Caco-2 (cell line): Measurements from ENCODE around the gene HDAC11. TPM values are rescaled to one million over a fixed set of nuclear protein-coding genes. Genes with fewer than 3 reads are reported as not detected.

ENCODE experiments used
- BruUV-seq: library from RNA; stranded (reverse); fragments of 400-500 nt; replicated peaks from 2 replicates; lab custom pipeline; 2021; lab: Mats Ljungman, UMichigan
- CTCF ChIA-PET: fragments of 300-600 bp; sonication (Branson Sonifier 250); formaldehyde crosslinking; loops from one replicate; lab custom pipeline; 2022; ENCODE audit warnings: antibody characterized with exemption; lab: Charles Lee
- POLR2A ChIA-PET: fragments of 300-600 bp; sonication (Branson Sonifier 250); formaldehyde crosslinking; loops from one replicate; lab custom pipeline; 2022; ENCODE audit warnings: antibody characterized with exemption; lab: Charles Lee
- DNase-seq, 2 experiments: peaks; one replicate each; pipeline versions ENCODE4 v3.0.0 to v3.0.0-alpha.2; 2020 to 2022
- H3K27me3 ChIP-seq: replicated peaks from 2 replicates; pipeline ENCODE4 v1.6.0; 2011; ENCODE audit warnings: low read length; ENCODE audit not compliant: control insufficient read depth, insufficient read depth
- H3K36me3 ChIP-seq: 2 replicates; pipeline ENCODE4 v1.5.1; 2011; ENCODE audit warnings: low read length; ENCODE audit not compliant: control insufficient read depth, insufficient read depth
- H3K4me1 ChIP-seq: fragments of 250-450 bp; sonication (Bioruptor Pico); 2 replicates; pipeline ENCODE4 v1.5.1; 2020; ENCODE audit warnings: mild to moderate bottlenecking
- H3K4me3 ChIP-seq: 2 replicates; pipeline ENCODE4 v1.5.1; 2011; ENCODE audit warnings: low read depth, mild to moderate bottlenecking, control low read depth, low read length
- H3K9me3 ChIP-seq: fragments of 250-450 bp; sonication (Bioruptor Pico); 2 replicates; pipeline ENCODE4 v1.5.1; 2020; ENCODE audit warnings: mild to moderate bottlenecking, moderate library complexity
- H3K27ac Mint-ChIP-seq: one replicate; pipeline ENCODE4 v1.8.0; 2022; ENCODE audit warnings: mixed read lengths; ENCODE audit not compliant: unreplicated experiment
- H3K27me3 Mint-ChIP-seq: one replicate; pipeline ENCODE4 v1.8.0; 2022; ENCODE audit warnings: mixed read lengths; ENCODE audit not compliant: insufficient read depth, unreplicated experiment
- H3K36me3 Mint-ChIP-seq: one replicate; pipeline ENCODE4 v1.8.0; 2022; ENCODE audit warnings: mild to moderate bottlenecking, mixed read lengths; ENCODE audit not compliant: insufficient read depth, unreplicated experiment
- H3K4me1 Mint-ChIP-seq: one replicate; pipeline ENCODE4 v1.8.0; 2022; ENCODE audit warnings: low read depth, mixed read lengths; ENCODE audit not compliant: unreplicated experiment
- H3K4me3 Mint-ChIP-seq: one replicate; pipeline ENCODE4 v1.8.0; 2022; ENCODE audit warnings: mild to moderate bottlenecking, moderate library complexity, mixed read lengths; ENCODE audit not compliant: unreplicated experiment
- H3K9me3 Mint-ChIP-seq: one replicate; pipeline ENCODE4 v1.8.0; 2022; ENCODE audit warnings: mixed read lengths; ENCODE audit not compliant: unreplicated experiment
- CTCF ChIP-seq, 2 experiments: fragments of 200-600 bp in 1 of 2; IDR thresholded peaks; 1 replicate in 1 of 2; 2 replicates in 1 of 2; pipeline versions ENCODE4 v1.5.1 to v1.8.0; 2011 to 2022; ENCODE audit warnings: antibody characterized with exemption in 1 of 2, control low read depth in 1 of 2, inconsistent platforms in 1 of 2, low read depth in 1 of 2, low read length in 1 of 2, mild to moderate bottlenecking in 1 of 2, moderate library complexity in 1 of 2; ENCODE audit not compliant: insufficient read depth in 1 of 2, severe bottlenecking in 1 of 2, unreplicated experiment in 1 of 2
- intact Hi-C: fragments of 100-400 bp; cut with micrococcal nuclease; formaldehyde crosslinking; loops from one replicate; pipeline ENCODE4 v1.10.0; 2022; ENCODE audit not compliant: unreplicated experiment
- total RNA-seq: library from RNA; stranded (reverse); gene quantifications from 2 replicates; pipeline ENCODE4 v1.2.3, GENCODE V29; 2022

The HDAC11 gene
- total RNA-seq, 1 experiment from 2014 or later: 10.9 TPM

GRCh38 chr3:13477943-13478342 lies 2.2 kb upstream of the HDAC11 start:
- ChIA-PET CTCF (no interaction called here), POLR2A (no interaction called here)
- Histone ChIP-seq H3K36me3 (no peaks in the 10 kb centered on the region), H3K4me1 (0 out of 2 replicates have a peak, but pooled peaks cover 5% of the 10 kb centered on the region), H3K27me3 (no peaks in the 10 kb centered on the region), H3K9me3 (no peaks in the 10 kb centered on the region), H3K4me3 (no peak overlapping the region)
- Mint-ChIP-seq H3K27me3 (no peaks in the 10 kb centered on the region), H3K27ac (no peak overlapping the region), H3K9me3 (no peaks in the 10 kb centered on the region), H3K4me1 (no peaks in the 10 kb centered on the region), H3K4me3 (no peak overlapping the region), H3K36me3 (peaks cover 7% of the 10 kb centered on the region)
- BruUV-seq: no TSS peak
- intact Hi-C loops: no loop called here
- no peak for TF ChIP-seq CTCF (IDR thresholded peaks at IDR 0.05; ENCODE audit: insufficient read depth in 1 of 2, low read depth in 1 of 2, low read length in 1 of 2, severe bottlenecking in 1 of 2, unreplicated experiment in 1 of 2)
- DNase-seq: no peak

GRCh38 chr3:13479332-13479581 lies 849 bp upstream of the HDAC11 start:
- Histone ChIP-seq H3K4me3 (peak overlapping the region; percentile 71), H3K36me3 (no peaks in the 10 kb centered on the region), H3K4me1 (0 out of 2 replicates have a peak, but pooled peaks cover 5% of the 10 kb centered on the region), H3K9me3 (no peaks in the 10 kb centered on the region), H3K27me3 (no peaks in the 10 kb centered on the region)
- ChIA-PET POLR2A (no interaction called here), CTCF (interaction anchor here (1.4 to 1.7 kb wide), 3 partner anchors 26 to 249 kb away, joined by 7 to 14 read pairs (median 8); no protein-coding TSS in a partner anchor)
- Mint-ChIP-seq H3K4me1 (no peaks in the 10 kb centered on the region), H3K27me3 (no peaks in the 10 kb centered on the region), H3K36me3 (peaks cover 7% of the 10 kb centered on the region), H3K27ac (no peak overlapping the region), H3K9me3 (no peaks in the 10 kb centered on the region), H3K4me3 (peak overlapping the region; percentile 75)
- intact Hi-C loops: no loop called here
- no peak for TF ChIP-seq CTCF (IDR thresholded peaks at IDR 0.05; ENCODE audit: insufficient read depth in 1 of 2, low read depth in 1 of 2, low read length in 1 of 2, severe bottlenecking in 1 of 2, unreplicated experiment in 1 of 2)
- no peak for DNase-seq
- no TSS peak for BruUV-seq

- no peaks in the 10 kb centered on the region for H3K4me1 Mint-ChIP-seq
- Histone ChIP-seq H3K4me3 (peak overlapping the region; percentile 47), H3K27me3 (no peaks in the 10 kb centered on the region), H3K9me3 (no peaks in the 10 kb centered on the region), H3K36me3 (no peaks in the 10 kb centered on the region), H3K4me1 (peaks cover 15% of the 10 kb centered on the region)
- H3K4me3 Mint-ChIP-seq: peak overlapping the region; percentile 75
- H3K9me3 Mint-ChIP-seq: no peaks in the 10 kb centered on the region
- no TSS peak for BruUV-seq
- H3K27me3 Mint-ChIP-seq: no peaks in the 10 kb centered on the region
- peaks cover 7% of the 10 kb centered on the region for H3K36me3 Mint-ChIP-seq
- no peak for TF ChIP-seq CTCF (IDR thresholded peaks at IDR 0.05; ENCODE audit: insufficient read depth in 1 of 2, low read depth in 1 of 2, low read length in 1 of 2, severe bottlenecking in 1 of 2, unreplicated experiment in 1 of 2)
- ChIA-PET POLR2A (interaction anchor here (0.5 to 1.1 kb wide), 8 partner anchors 10 to 166 kb away, joined by 3 to 9 read pairs (median 4); no protein-coding TSS in a partner anchor), CTCF (interaction anchor here (0.6 to 2.4 kb wide), 16 partner anchors 14 to 1479 kb away, joined by 3 to 17 read pairs (median 6); no protein-coding TSS in a partner anchor)
- no peak for DNase-seq
- H3K27ac Mint-ChIP-seq: no peak overlapping the region
- intact Hi-C loops: loop anchor here (1.0 kb wide), 1 partner anchor 28 kb away; no protein-coding TSS in a partner anchor
These were observed 523 bp downstream of the HDAC11 start for GRCh38 chr3:13480340-13481318.
